Right lung (tissue), 10 donors: ENCODE results near the gene EIF4EBP3. TPM values are rescaled to one million over a fixed set of nuclear protein-coding genes. Genes with fewer than 3 reads are reported as not detected.

ENCODE experiments used
- DNase-seq, 2 donors: peaks; one replicate each; pipeline ENCODE4 v3.0.0-alpha.2; 2013
- long read RNA-seq, 8 donors: transcript quantifications; one replicate each; lab custom pipeline, GENCODE V29; 2026
- polyA plus RNA-seq, 5 donors: library from polyadenylated mRNA; unstranded; fragments of 120-200 nt; gene quantifications; one replicate each; pipeline versions ENCODE4 v1.2.1 to v1.2.3, GENCODE V29; 2013; ENCODE audit warnings: inconsistent platforms in 1 of 5, low replicate concordance in 1 of 5; ENCODE audit not compliant: insufficient read length in 5 of 5, insufficient read depth in 1 of 5

Gene EIF4EBP3
- 10 to 100 TPM in 4 of 5 donors, 1 to 10 TPM in 1; 7.8 to 13.7 (median 10.5) TPM for polyA plus RNA-seq
- long read RNA-seq, donor 1, transcript EIF4EBP3-201 (3 exons, 691 nt) = major isoform, 11 of 24 reads
- long read RNA-seq, donor 1, partial matches to known transcripts = 13 of 24 reads
- long read RNA-seq, donor 1, other reads (novel, unspliced or antisense) = 0 of 24 reads
- long read RNA-seq, donor 2, partial matches to known transcripts = 0 of 3 reads
- long read RNA-seq, donor 2, other reads (novel, unspliced or antisense) = 0 of 3 reads
- long read RNA-seq, donor 3, transcript EIF4EBP3-201 (3 exons, 691 nt) = major isoform, 6 of 11 reads
- long read RNA-seq, donor 3, partial matches to known transcripts = 5 of 11 reads
- long read RNA-seq, donor 3, other reads (novel, unspliced or antisense) = 0 of 11 reads
- long read RNA-seq, donor 4, partial matches to known transcripts = 0 of 3 reads
- long read RNA-seq, donor 4, other reads (novel, unspliced or antisense) = 0 of 3 reads
- long read RNA-seq, donor 5, transcript EIF4EBP3-201 (3 exons, 691 nt) = major isoform, 6 of 6 reads
- long read RNA-seq, donor 5, partial matches to known transcripts = 0 of 6 reads
- long read RNA-seq, donor 5, other reads (novel, unspliced or antisense) = 0 of 6 reads
- long read RNA-seq, donor 6, transcript EIF4EBP3-201 (3 exons, 691 nt) = major isoform, 5 of 5 reads
- long read RNA-seq, donor 6, partial matches to known transcripts = 0 of 5 reads
- long read RNA-seq, donor 6, other reads (novel, unspliced or antisense) = 0 of 5 reads
- long read RNA-seq, donor 7, partial matches to known transcripts = 0 of 2 reads
- long read RNA-seq, donor 7, other reads (novel, unspliced or antisense) = 0 of 2 reads
- long read RNA-seq, donor 8, partial matches to known transcripts = 0 of 1 reads
- long read RNA-seq, donor 8, other reads (novel, unspliced or antisense) = 0 of 1 reads

DNA sequence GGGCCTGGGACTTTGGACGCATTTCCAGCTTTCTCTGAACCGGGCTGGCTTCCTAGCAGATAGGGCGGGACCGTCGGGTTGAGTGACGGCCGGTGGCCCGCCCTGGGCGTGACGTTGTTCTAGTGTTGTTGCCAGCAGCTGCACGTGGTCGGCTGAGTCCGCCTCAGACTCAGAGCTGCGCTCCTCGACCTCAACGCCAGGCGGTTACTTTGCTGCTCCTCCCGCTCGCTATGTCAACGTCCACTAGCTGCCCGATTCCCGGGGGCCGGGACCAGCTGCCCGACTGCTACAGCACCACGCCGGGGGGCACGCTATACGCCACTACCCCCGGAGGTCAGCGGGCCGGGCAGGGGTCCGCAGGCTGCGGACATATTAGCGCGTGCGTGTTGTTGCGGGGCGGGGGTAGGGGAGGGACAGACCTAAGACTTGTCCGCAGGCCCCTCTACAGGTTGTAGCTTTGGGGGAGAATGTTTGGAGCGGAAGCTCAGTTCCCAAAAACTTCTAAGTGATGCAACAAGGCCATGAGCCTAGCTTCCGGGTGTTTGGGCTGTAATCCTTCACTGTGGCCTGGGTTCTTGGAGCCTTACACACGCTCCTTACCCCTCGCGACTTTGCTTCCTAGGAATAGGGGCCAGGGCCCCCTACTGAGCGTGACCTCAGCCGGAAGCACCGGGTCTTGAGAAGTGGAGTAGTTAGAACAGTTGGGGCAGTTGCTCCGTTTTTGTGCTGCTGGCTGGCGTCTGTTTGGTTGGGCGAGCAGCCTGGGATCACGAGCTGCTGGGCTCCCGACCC is at the start of gene EIF4EBP3:
Gene EIF4EBP3 (plus strand): TSS at position 155 of the 792 bp plus-strand sequence. CDS start 76 bp downstream, at position 231.
- peak; percentile 97 to 98 for DNase-seq

- DNase-seq = no peak
These were observed 49.6 kb upstream of the EIF4EBP3 start for GRCh38 chr5:140497897-140498296.

- DNase-seq = peak in 1 of 2 donors; percentile 21
These were observed 48.9 kb upstream of the EIF4EBP3 start for GRCh38 chr5:140498591-140498990.

GRCh38 chr5:140502834-140503233 is 44.6 kb upstream of the EIF4EBP3 start:
- DNase-seq = no peak

DNA sequence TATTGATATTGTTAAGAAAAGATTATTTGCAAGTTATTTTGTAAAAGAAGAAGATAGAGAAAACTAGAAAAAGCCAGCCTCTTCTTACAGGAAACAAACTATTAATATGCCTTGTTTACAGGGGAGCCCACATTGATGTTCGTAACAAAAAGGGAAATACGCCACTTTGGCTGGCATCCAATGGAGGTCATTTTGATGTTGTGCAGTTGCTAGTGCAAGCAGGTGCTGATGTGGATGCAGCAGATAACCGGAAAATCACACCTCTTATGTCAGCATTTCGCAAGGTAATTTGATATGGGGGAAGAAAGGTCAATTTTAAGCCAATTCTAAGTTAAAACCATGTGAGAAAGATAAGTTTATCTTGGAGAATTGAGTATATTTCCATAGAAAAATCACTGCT is 37.6 kb upstream of the EIF4EBP3 start:
- no peak for DNase-seq

DNA sequence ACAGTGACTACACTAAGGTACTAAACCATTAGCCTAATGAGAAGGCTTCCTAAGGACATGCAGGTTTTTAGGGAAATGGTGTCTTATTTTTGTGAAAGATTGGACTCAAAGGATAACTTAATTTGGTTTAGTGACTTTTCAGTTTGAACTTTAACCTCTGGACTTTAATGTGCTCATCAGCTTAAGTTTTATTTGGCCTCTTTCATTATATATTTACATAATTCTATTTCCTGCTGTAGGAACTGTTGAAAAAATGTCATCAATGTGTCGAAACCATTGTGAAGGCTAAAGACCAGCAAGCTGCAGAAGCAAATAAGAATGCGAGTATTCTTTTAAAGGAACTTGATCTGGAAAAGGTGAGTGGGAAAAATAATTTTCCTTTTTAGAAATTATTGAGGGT is 34.3 kb upstream of the EIF4EBP3 start:
- no peak for DNase-seq

DNA sequence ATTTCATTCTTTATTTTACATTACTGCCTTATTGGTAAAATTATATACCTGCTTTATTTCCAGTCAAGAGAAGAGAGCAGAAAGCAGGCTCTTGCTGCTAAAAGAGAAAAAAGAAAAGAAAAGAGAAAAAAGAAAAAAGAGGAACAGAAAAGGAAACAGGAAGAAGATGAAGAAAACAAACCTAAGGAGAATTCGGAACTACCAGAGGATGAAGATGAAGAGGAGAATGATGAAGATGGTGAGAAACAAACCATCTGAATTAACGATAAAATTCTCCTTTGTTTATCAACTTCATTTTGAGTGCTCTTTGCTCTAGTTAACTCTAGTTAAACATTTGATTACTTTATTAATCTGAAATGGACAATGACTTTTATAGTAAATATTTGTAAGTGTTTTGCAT is 23.5 kb upstream of the EIF4EBP3 start:
- no peak for DNase-seq

- DNase-seq = no peak
These were observed 7.2 kb upstream of the EIF4EBP3 start for GRCh38 chr5:140540227-140540626.

- DNase-seq = no peak
These were observed 4.5 kb upstream of the EIF4EBP3 start for GRCh38 chr5:140542972-140543371.

- DNase-seq = no peak
These were observed 2.5 kb upstream of the EIF4EBP3 start for GRCh38 chr5:140544986-140545385.

- DNase-seq = no peak
These were observed 1.9 kb upstream of the EIF4EBP3 start for GRCh38 chr5:140545606-140546005.

DNA sequence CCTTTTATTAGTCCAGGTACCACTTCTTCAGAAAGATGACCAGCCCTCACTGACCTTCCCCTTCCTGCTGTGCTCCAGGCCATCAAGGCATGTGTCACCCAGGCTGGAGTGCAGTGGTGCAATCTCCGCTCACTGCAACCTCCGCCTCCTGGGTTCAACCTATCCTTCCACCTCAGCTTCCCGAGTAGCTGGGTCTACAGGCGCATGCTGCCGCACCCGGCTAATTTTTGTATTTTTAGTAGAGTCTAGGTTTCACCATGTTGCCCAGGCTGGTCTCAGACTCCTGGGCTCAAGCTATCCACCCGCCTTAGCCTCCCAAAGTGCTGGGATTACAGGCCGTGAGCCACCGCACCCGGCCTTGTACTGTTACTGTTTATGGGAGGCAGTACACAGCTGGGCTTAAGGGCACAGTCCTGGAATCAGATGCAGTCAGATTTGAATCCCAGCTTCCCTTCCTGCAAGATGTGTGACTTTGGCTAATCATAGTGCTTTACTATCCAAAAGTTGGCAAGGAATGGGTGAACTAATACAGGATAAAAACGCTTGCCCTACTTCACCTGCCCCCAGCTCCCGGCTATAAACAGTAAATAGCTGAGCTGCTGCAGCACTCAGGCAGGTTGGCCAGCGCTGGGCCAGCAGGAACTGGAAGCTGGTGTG is 483 bp upstream of the EIF4EBP3 start:
- no peak for DNase-seq

DNA sequence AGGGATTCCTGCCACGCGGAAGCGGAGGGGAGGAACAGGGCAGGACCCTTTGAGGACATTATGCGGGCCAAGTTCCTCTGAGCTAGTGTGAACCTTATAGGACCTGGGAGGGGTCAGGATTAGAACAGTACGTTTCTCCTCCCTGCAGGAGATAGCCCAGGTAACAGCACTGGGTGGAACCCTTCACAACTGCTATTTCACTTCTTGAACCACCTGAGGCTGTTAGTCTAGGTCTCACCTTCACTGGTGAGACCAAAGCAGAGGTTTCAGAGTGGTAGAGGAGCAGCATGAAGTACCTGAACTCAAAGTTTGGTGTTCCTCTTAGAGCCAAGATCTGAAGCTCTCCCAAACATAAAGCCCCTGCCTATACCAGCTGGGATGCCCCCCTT is 832 bp downstream of the EIF4EBP3 start:
- no peak for DNase-seq

DNA sequence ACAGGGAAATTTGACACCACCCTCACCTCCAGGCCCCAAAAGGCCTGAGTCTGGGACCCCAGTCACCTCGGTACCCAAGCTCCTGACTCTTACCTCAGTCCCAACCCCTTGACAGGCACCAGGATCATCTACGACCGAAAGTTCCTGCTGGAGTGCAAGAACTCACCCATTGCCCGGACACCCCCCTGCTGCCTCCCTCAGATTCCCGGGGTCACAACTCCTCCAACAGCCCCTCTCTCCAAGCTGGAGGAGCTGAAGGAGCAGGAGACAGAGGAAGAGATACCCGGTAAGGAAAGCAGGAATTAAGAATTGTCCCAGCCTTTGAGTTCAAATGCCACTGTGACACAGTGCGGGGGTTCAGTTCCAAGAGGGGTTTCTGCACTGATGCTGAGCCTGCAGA is 1.3 kb downstream of the EIF4EBP3 start:
- DNase-seq = no peak

DNA sequence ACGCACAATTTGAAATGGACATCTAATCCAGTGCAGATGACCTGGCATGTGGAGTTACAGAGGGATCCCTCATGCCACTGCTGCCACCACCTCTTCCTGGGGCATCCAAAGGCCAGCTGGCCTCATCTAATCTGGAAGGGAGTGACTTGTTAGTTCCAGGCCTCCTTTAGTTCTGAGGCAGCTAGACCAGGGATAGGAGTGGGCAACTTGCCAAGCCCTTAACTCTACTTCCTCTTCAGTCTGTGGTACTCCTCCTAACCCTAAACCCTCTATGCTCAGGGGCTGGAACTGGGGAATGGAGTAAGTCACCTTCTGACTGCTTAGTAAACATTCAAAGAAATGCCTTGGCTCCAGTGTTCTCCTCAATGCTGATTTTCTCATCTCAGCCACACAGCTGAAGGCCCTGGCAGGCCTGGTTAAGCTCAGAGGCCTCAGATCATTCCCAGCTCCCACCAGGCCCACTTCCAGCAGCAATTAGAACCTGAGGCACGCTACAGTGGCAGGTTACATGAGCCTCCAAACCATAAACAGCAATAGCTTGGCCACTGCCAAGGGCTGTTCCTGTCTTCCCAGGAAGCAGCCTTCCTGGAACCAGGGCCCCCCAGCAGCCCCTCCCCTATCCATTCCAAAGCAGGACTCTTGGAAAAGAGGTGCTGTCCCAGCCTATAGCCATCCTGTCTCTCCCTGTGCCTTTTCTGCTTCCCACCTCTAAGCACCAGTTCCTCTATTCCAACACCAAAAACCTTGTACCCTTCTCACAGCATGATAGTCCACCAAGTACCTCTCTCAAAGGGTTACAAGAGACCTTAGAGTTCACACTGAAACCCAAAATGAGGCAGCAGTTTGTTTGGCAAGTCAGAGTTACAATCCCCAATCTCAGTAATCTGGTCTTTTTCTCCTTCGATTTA is 2.0 kb downstream of the EIF4EBP3 start:
- no peak for DNase-seq

GRCh38 chr5:140550147-140551079 is 3.0 kb downstream of the EIF4EBP3 start:
- no peak for DNase-seq

- no peak for DNase-seq
These were observed 4.4 kb downstream of the EIF4EBP3 start for GRCh38 chr5:140551872-140552271.

DNA sequence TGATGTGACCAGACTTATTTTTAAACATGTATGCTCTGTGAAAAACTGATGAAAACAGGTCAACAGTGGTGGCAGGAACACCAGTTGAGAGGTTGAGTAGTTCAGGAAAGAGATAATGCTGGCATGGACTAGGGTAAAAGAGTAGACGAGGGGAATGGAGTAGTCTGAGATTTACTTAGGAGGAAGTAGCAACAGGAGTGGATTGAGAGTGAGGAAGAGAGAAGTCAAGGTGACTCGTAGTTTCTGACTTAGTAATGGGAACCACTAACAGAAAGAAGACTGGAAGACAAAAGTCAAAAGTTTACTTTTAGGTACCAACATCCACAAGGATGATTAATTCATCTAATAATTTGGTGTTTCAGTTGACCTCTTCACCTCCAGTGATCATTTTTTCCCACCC is 6.2 kb downstream of the EIF4EBP3 start:
- DNase-seq = no peak

- no peak for DNase-seq
These were observed 7.0 kb downstream of the EIF4EBP3 start for GRCh38 chr5:140554454-140554853.
